ENCODE measurements around the gene DENND1A. TPM values are rescaled to one million over a fixed set of nuclear protein-coding genes. Genes with fewer than 3 reads are reported as not detected.

Gene DENND1A
- total RNA-seq, 1 donor from 2014 or later, result 37.3 TPM

DNA sequence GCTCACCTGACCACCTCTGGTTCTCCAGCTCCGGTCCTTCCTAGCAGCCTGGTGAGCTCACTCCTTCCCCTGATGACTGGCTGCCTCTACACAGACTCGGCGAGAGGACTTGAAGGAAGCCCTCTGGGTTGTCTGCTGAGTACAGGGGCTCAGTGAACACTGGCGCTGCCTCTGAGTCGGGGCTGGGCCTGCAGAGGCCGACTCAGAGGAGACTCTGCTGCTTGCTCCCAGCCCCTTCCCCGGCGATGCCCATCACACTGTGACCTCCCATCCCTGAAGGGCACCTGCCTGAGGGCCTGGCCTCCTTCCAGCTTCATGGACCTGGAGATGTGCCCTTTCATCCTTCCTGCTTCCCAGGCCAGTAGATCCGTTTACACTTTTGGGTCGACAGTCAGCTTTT is 551.9 kb downstream of the DENND1A start:
- no peak overlapping the region for H3K4me3 ChIP-seq
- TF ChIP-seq, protein P1, sequence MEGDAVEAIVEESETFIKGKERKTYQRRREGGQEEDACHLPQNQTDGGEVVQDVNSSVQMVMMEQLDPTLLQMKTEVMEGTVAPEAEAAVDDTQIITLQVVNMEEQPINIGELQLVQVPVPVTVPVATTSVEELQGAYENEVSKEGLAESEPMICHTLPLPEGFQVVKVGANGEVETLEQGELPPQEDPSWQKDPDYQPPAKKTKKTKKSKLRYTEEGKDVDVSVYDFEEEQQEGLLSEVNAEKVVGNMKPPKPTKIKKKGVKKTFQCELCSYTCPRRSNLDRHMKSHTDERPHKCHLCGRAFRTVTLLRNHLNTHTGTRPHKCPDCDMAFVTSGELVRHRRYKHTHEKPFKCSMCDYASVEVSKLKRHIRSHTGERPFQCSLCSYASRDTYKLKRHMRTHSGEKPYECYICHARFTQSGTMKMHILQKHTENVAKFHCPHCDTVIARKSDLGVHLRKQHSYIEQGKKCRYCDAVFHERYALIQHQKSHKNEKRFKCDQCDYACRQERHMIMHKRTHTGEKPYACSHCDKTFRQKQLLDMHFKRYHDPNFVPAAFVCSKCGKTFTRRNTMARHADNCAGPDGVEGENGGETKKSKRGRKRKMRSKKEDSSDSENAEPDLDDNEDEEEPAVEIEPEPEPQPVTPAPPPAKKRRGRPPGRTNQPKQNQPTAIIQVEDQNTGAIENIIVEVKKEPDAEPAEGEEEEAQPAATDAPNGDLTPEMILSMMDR (IDR thresholded peaks at IDR 0.05), result no peak
- H3K27ac ChIP-seq, result no peak overlapping the region
- peaks cover 0 to 12% of the 10 kb centered on the region in 2 donors for H3K36me3 ChIP-seq
- no peaks in the 10 kb centered on the region for H3K4me1 ChIP-seq
- no peak for DNase-seq (ENCODE audit: low spot score in 2 of 2)
- no peaks in the 10 kb centered on the region for H3K27me3 ChIP-seq
- intact Hi-C loops (cut with DNase I), result no loop called here
- H3K9me3 ChIP-seq, result no peaks in the 10 kb centered on the region

DNA sequence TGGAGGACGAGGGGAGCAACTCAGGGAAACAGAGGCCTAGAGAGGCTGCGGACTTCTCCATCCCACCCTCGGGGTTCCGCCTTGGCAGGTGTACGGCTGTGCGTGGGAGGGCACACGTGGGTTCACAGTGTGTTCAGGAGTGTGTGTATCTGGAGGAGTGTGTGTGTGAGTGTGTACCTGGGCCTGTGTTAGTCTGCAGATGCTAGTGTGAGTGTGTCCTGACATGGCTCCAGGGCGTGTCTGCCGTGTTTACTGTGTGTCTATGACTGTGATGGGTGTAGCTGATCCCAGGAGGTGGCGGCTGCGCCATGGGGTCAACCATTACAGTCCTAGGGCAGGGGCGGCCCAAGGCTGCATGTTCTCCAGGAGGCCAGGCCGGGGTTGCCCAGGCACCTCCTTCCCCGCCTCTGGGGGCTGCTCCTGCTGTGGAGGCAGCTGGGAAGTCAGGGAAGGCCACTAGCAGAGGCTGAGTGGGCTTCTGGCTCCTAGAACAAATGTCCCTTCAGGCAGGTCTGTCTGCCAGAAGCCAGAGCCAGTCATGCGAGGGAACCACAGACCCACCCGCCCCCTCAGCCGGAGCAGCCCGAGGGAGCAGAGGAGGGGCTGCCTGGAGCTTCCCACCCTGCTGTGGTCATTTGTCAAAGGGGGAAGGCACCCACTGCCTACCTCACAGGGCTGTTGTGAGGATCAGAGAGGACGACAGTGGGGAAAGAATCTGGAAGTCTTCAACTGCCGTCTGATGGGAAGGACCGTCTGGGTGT is 552.5 kb downstream of the DENND1A start:
- intact Hi-C loops (cut with DNase I), result no loop called here
- Histone ChIP-seq H3K36me3 (peaks cover 0 to 5% of the 10 kb centered on the region in 2 donors), H3K4me1 (no peaks in the 10 kb centered on the region), H3K27me3 (no peaks in the 10 kb centered on the region), H3K4me3 (no peak overlapping the region), H3K27ac (no peak overlapping the region), H3K9me3 (no peaks in the 10 kb centered on the region)
- TF ChIP-seq, protein P1 (IDR thresholded peaks at IDR 0.05), result no peak
- DNase-seq (ENCODE audit: low spot score in 2 of 2), result no peak

DNA sequence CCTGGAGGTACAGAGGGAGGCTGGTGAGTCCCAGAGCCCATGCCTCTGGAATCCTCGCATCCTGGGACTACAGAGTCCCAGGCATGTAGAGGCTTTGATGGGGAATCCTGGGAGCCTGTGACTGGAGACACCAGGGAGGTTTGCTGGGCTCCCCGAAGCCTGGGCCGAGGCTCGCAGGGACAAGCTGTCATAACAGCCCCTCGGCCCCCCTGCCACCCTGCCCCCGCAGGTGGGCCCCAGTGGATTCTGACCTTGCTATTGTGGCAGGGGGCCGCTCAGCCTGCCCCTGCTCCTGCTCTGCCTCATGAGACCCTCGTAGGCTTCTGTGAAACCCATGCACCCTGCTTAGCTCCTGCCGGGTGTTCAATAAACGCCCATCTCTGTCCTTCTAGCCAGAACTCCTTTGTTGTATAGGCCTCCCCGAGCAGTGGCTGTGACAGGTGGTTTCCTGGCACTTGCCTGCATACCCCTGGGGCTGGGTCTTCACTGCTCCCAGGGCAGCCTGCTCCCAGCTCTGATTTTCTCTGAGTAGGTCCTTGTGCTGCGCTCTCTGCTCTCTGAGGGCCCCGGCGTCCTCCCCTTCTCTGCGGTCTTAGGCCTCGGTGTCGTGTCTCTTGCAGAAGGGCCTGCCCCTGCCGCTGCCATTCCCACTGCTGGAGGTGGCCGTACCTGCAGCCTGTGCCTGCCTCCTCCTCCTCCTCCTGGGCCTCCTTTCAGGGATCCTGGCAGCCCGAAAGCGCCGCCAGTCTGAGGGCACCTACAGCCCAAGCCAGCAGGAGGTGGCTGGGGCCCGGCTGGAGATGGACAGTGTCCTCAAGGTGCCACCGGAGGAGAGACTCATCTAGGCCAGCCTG is 553.5 kb downstream of the DENND1A start:
- no peaks in the 10 kb centered on the region for H3K27me3 ChIP-seq
- intact Hi-C loops (cut with DNase I), result no loop called here

DNA sequence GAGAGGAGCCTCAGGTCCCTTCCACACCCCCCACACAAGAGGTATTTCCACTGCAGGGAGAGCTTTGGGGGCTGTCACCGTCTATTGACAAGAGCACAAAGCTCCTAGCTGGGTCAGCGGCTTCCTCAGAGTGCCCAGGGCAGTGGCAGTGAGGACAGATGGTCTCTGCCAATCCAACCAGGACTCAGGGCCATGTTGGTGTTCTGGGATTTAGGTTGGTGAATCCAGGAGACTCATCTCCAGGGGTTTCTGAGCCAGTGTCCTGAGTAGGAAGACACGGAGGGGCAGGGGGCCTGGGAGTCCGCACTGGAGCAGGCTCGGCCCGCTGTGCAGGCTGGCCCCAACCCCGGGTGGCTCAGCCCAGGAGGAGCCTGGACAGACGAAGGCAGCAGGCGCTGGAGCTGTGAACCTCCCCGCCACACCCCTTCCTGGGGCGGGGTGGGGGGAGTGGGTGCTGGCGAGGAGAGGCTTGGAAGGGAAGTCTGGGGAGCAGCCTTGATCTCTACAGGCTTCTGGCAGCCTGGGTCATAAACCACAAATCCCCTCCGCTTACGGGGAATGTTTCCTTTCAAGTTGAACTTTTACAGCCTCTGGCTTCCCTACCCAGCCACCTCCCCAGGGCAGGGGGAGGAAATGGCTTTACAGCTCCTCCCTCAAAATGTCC is 554.3 kb downstream of the DENND1A start:
- Histone ChIP-seq H3K27me3 (no peaks in the 10 kb centered on the region), H3K36me3 (no peaks in the 10 kb centered on the region), H3K27ac (no peak overlapping the region), H3K4me1 (no peaks in the 10 kb centered on the region), H3K4me3 (no peak overlapping the region), H3K9me3 (no peaks in the 10 kb centered on the region)
- TF ChIP-seq, protein P1 (IDR thresholded peaks at IDR 0.05), result no peak
- intact Hi-C loops (cut with DNase I), result no loop called here
- no peak for DNase-seq (ENCODE audit: low spot score in 2 of 2)

More for the DNA sequence above, 553.5 kb downstream of the DENND1A start:
- TF ChIP-seq, protein P1 (IDR thresholded peaks at IDR 0.05), result no peak
- no peaks in the 10 kb centered on the region for H3K9me3 ChIP-seq
- DNase-seq (ENCODE audit: low spot score in 2 of 2), result no peak
- no peak overlapping the region for H3K27ac ChIP-seq
- H3K4me1 ChIP-seq, result no peaks in the 10 kb centered on the region
- no peak overlapping the region for H3K4me3 ChIP-seq
- H3K36me3 ChIP-seq, result no peaks in the 10 kb centered on the region

DNA sequence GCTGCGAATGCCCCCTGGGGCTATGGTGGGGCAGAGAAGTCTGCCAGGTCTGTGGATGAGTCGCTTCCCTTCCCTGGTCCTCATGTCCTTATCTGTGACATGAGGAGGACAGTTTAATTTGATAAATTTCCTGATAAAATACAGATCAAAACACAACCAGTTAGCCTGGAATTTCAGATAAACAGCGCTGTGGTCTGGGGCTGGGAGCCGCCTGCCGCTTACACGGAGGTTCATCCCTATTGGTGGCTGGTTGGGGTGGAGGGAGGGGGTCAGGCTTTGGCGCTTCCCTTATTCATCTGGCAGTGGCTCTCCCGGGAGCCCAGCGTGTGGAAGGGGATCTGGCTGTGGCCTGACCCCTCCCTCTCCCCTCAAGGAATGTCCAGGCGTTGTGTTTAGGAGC is 556.0 kb downstream of the DENND1A start:
- no peaks in the 10 kb centered on the region for H3K9me3 ChIP-seq
- H3K4me3 ChIP-seq, result no peak overlapping the region
- H3K36me3 ChIP-seq, result no peaks in the 10 kb centered on the region
- no peak overlapping the region for H3K27ac ChIP-seq
- no peak for DNase-seq (ENCODE audit: low spot score in 2 of 2)
- intact Hi-C loops (cut with DNase I), result no loop called here
- H3K27me3 ChIP-seq, result no peaks in the 10 kb centered on the region
- TF ChIP-seq, protein P1 (IDR thresholded peaks at IDR 0.05), result no peak
- H3K4me1 ChIP-seq, result no peaks in the 10 kb centered on the region

All from ascending aorta (tissue), 2 donors.